ENCODE data around the gene THY1.

The THY1 gene

GRCh38 chr11:119369132-119369925, 53.6 kb downstream of the THY1 start:
- H3K27ac Mint-ChIP-seq, result no peak overlapping the region
- peaks cover 0 to 6% of the 10 kb centered on the region in 2 donors for H3K36me3 Mint-ChIP-seq
- ATAC-seq (replicated peaks) (no peak), DNase-seq (no peak)
- no peak overlapping the region for H3K4me3 Mint-ChIP-seq
- H3K4me1 Mint-ChIP-seq, result peaks cover 7 to 9% of the 10 kb centered on the region in 2 donors
- H3K27me3 Mint-ChIP-seq, result peaks cover 57 to 76% of the 10 kb centered on the region in 2 donors
- peaks cover 0 to 2% of the 10 kb centered on the region in 2 donors for H3K9me3 Mint-ChIP-seq

DNA sequence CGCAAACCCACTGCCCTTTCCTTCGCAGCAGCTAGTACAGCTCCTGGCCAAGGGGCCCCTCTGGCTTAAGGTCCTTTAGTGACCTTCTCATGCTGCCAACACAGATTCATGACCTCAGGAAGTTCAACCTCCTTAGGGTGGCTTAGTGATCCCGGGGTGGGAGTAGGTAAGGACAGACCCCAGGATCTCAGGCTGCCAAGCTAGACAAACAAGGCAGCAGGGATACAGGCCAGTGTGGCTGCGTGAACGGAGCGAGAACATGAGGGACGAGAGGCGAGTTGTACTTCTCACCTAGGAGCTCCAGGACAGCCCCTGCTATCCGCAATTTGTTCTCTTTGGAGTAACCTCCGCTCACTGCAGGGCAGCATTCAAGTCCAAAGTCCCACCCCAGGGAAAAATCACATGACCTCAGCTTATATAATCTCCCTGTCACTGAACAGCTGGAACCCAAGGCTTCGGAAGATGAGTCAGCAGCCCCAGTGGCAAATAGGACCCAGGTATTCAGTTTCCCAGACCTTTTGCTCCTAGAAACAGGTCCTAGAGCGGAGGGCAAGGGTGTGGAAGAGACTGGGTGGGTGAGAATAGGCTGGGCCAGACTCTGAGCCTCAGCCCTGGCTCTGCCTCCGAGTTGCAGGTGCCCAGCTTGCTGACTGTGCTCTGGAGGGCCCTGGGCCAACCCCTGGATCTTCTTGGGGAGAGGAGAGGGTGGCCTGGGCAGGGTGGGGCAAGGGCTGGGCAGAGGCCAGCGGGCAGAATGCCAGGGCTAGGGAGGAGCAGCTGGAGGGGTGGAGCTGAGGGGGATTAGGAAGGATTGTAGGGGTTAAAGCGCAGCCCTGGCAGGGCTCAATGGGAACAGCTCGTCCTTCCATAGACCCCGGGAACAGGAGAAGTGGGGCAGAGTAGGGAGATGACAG, 54.6 kb downstream of the THY1 start:
- DNase-seq (no peak), ATAC-seq (replicated peaks) (no peak)
- peaks cover 59 to 79% of the 10 kb centered on the region in 2 donors for H3K27me3 Mint-ChIP-seq
- H3K4me1 Mint-ChIP-seq, result peaks cover 9 to 12% of the 10 kb centered on the region in 2 donors
- H3K4me3 Mint-ChIP-seq, result no peak overlapping the region
- H3K27ac Mint-ChIP-seq, result no peak overlapping the region
- H3K9me3 Mint-ChIP-seq, result peaks cover 0 to 2% of the 10 kb centered on the region in 2 donors
- peaks cover 0 to 6% of the 10 kb centered on the region in 2 donors for H3K36me3 Mint-ChIP-seq

DNA sequence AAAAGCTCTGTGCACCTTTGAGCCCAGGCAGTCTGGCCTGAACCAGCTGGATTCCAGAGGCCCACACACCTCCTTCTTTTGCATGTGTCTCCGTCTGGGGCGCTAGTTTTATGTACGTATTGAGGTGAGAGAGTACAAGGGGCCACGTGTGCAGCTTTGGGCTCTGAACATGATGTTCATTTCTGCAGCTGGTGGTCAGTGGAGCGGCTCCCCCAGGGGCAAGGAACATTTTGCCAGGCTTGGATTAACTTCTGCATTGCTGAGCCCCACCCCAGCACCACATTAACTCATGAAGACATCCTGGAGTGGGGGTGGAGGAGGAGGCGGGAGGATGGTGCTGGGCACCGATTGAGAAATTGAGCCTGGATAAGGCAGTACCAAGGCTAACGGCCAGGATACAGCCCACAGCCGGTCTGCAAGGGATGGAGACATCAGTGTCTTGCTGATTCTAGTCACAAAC, 55.3 kb downstream of the THY1 start:
- no peak overlapping the region for H3K27ac Mint-ChIP-seq
- ATAC-seq (replicated peaks), result no peak
- peaks cover 0 to 2% of the 10 kb centered on the region in 2 donors for H3K9me3 Mint-ChIP-seq
- DNase-seq, result no peak
- H3K36me3 Mint-ChIP-seq, result peaks cover 0 to 6% of the 10 kb centered on the region in 2 donors
- peaks cover 66 to 85% of the 10 kb centered on the region in 2 donors for H3K27me3 Mint-ChIP-seq
- no peak overlapping the region for H3K4me3 Mint-ChIP-seq
- H3K4me1 Mint-ChIP-seq, result peaks cover 11 to 17% of the 10 kb centered on the region in 2 donors

All from stimulated activated naive B cell treated with anti-CD40 and anti-IgM and Interleukin-4, amounts not matched to agents 10 μg/mL and 1 μg/mL and 100 μg/mL, for 72 hours (primary cell).